C4-2B (cell line): ENCODE measurements around the gene ACSM6.

Source experiments
- H3K27ac ChIP-seq: fragments of 450-650 bp; 2 replicates; pipeline ENCODE4 v1.5.1; 2017
- ZFX ChIP-seq: fragments of 450-650 bp; IDR thresholded peaks from 2 replicates; pipeline ENCODE4 v1.6.1; 2017
- TF ChIP-seq, protein P1 (sequence below): fragments of 450-650 bp; conservative IDR thresholded peaks from 2 replicates; pipeline ENCODE4 v1.5.1; 2017; ENCODE audit warnings: mild to moderate bottlenecking

The ACSM6 gene

DNA sequence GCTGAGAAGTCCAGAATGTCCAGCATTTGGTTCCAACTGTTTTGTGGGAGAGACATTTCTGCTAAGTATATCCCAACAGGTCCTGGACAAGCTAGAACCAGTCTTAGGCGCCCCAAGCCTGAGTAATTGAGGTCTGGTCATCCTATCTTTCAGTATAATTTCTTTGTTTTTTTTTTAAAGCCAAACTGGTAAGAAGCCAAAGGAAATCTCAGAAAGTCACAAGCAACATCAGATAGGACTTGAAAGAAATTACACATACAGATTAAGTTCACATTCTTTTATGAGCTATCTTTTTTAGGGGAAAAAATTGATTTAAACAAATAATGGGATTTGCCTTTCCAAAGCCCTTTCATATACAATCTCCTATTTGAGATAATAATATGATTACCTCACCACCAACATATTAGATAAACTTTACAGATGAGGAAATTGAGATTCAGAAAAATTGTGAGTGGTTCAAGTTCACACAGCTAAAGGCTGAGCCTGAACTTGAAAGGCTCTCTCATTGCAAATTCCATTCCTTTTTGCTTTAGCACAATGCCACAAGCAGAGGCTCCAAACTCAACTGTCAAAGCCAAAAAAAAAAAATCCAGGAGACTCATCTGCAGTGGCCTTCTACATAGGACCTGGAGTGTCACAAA lies 81.8 kb downstream of the ACSM6 start:
- H3K27ac ChIP-seq = no peak overlapping the region
- TF ChIP-seq ZFX = no peak
- TF ChIP-seq, protein P1, sequence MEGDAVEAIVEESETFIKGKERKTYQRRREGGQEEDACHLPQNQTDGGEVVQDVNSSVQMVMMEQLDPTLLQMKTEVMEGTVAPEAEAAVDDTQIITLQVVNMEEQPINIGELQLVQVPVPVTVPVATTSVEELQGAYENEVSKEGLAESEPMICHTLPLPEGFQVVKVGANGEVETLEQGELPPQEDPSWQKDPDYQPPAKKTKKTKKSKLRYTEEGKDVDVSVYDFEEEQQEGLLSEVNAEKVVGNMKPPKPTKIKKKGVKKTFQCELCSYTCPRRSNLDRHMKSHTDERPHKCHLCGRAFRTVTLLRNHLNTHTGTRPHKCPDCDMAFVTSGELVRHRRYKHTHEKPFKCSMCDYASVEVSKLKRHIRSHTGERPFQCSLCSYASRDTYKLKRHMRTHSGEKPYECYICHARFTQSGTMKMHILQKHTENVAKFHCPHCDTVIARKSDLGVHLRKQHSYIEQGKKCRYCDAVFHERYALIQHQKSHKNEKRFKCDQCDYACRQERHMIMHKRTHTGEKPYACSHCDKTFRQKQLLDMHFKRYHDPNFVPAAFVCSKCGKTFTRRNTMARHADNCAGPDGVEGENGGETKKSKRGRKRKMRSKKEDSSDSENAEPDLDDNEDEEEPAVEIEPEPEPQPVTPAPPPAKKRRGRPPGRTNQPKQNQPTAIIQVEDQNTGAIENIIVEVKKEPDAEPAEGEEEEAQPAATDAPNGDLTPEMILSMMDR = no peak

DNA sequence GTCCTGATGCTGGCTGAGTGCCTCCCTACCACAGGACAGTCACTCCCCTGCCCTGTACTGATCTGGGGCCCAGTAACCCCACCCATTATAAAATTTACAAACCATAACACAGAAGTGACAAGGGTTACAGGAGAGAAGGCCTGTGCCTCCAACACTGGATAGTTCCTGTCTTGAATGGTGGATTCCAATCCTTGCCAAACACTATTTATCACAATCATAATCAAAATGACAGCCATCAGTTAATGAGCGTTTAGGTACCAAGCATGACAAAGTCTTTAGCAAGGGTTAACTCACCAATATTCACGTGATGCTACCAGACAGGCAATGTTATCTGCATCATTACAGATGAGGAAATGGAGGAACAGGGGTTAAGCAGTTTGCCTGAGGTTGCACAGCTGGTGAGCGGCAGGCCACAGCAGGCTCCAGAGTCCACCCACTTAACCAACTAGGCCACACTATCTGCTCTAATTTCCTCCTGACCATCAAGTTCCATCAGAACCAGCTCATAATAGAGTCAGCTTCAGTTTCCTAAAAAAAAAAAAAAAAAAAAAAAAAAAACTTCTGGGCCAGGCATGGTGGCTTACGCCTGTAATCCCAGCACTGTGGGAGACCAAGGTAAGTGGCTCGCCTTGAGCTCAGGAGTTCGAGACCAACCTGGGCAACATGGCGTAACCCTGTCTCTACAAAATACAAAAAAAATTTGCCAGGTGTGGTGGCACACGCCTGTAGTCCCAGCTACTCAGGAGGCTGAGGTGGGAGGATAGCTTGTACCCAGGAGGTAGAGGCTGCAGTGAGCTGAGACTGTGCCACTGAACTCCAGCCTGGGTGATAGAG lies 82.5 kb downstream of the ACSM6 start:
- no peak overlapping the region for H3K27ac ChIP-seq
- TF ChIP-seq, protein P1 = no peak
- TF ChIP-seq ZFX = no peak

DNA sequence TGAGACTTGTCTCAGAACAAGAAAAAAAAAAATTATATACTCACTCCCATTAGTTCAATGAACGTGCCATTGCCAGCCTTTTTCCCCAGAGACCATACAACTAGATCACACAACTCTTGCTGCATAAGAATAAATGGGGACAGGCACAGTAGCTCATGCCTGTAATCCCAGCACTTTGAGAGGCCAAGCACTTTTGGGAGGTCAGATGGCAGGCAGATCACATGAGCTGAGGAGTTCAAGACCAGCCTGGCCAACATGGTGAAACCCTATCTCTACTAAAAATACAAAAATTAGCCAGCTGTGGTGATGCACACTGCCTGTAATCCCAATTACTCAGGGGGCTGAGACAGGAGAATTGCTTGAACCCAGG lies 83.1 kb downstream of the ACSM6 start:
- no peak overlapping the region for H3K27ac ChIP-seq
- TF ChIP-seq ZFX = no peak
- TF ChIP-seq, protein P1 = no peak

DNA sequence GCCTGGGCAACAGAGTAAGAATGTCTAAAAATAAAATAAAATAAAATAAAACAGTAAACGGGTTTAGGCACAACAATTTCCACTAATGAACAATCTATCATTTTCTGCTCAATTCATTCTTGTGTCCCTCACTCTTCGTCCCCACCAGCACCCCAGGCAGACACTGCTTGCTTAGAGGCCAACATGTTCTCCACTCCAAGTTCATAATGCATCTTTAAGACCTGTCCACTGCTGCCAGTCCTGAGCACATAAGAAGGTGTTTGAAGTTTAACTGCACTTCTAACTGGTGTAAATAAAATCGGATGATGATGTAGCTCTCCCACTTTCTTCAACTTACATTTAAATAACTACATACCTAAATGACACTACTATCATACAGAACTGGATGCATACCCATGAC lies 83.6 kb downstream of the ACSM6 start:
- no peak overlapping the region for H3K27ac ChIP-seq
- no peak for TF ChIP-seq ZFX
- TF ChIP-seq, protein P1 = no peak
